Measurements from ENCODE around the gene TPMT.

DNA sequence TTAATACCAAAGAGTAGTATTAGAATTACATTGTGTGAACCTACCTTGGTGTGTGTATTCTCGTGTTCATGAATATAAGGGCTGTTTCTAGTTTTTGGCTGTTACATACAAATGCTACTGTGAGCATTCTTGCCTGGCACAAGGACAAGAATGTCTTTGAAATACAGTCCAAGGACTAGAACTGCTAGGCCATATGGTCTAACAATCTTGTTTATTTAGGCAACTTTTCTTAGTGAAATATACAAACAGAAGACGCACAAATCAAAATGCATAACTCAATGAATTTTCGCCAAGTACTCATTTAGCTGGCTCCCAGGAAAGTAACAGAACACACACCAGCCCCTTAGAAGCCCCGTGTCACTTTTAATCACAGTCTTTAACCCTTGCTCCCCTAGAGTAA is 28.9 kb upstream of the TPMT start:
- TF ChIP-seq, protein P1, sequence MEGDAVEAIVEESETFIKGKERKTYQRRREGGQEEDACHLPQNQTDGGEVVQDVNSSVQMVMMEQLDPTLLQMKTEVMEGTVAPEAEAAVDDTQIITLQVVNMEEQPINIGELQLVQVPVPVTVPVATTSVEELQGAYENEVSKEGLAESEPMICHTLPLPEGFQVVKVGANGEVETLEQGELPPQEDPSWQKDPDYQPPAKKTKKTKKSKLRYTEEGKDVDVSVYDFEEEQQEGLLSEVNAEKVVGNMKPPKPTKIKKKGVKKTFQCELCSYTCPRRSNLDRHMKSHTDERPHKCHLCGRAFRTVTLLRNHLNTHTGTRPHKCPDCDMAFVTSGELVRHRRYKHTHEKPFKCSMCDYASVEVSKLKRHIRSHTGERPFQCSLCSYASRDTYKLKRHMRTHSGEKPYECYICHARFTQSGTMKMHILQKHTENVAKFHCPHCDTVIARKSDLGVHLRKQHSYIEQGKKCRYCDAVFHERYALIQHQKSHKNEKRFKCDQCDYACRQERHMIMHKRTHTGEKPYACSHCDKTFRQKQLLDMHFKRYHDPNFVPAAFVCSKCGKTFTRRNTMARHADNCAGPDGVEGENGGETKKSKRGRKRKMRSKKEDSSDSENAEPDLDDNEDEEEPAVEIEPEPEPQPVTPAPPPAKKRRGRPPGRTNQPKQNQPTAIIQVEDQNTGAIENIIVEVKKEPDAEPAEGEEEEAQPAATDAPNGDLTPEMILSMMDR (IDR thresholded peaks at IDR 0.05; ENCODE audit: low read length): no peak
- TF ChIP-seq EZH2phosphoT487 (IDR thresholded peaks at IDR 0.05; ENCODE audit: low read length): no peak
